GM19099 (cell line): ENCODE measurements around the gene DGAT2.

Experiments
- POLR2A ChIP-seq: IDR thresholded peaks from 3 replicates; pipeline ENCODE4 v1.6.1; 2011; ENCODE audit warnings: low read depth; ENCODE audit not compliant: insufficient read length; ENCODE audit errors: extremely low read depth

DGAT2 gene

GRCh38 chr11:75740681-75741080 lies 27.9 kb upstream of the DGAT2 start:
- TF ChIP-seq POLR2A = no peak

- no peak for TF ChIP-seq POLR2A
Measured at GRCh38 chr11:75743711-75744563, 24.6 kb upstream of the DGAT2 start.

GRCh38 chr11:75745807-75746206 lies 22.8 kb upstream of the DGAT2 start:
- no peak for TF ChIP-seq POLR2A

- no peak for TF ChIP-seq POLR2A
Measured at GRCh38 chr11:75757651-75758050, 10.9 kb upstream of the DGAT2 start.

GRCh38 chr11:75759832-75760231 lies 8.7 kb upstream of the DGAT2 start:
- TF ChIP-seq POLR2A = no peak

- no peak for TF ChIP-seq POLR2A
Measured at GRCh38 chr11:75760243-75760642, 8.3 kb upstream of the DGAT2 start.

GRCh38 chr11:75760710-75761493 lies 7.7 kb upstream of the DGAT2 start:
- TF ChIP-seq POLR2A = no peak

- no peak for TF ChIP-seq POLR2A
Measured at GRCh38 chr11:75762158-75762557, 6.4 kb upstream of the DGAT2 start.

GRCh38 chr11:75762885-75763284 lies 5.7 kb upstream of the DGAT2 start:
- TF ChIP-seq POLR2A = no peak

GRCh38 chr11:75763846-75764245 lies 4.7 kb upstream of the DGAT2 start:
- no peak for TF ChIP-seq POLR2A

- TF ChIP-seq POLR2A = no peak
Measured at GRCh38 chr11:75765116-75765515, 3.5 kb upstream of the DGAT2 start.

GRCh38 chr11:75766443-75767227 lies 1.9 kb upstream of the DGAT2 start:
- peak; percentile 13 for TF ChIP-seq POLR2A

GRCh38 chr11:75767228-75767572 lies 1.4 kb upstream of the DGAT2 start:
- TF ChIP-seq POLR2A = no peak

GRCh38 chr11:75767793-75768111 lies 826 bp upstream of the DGAT2 start:
- TF ChIP-seq POLR2A = no peak

- TF ChIP-seq POLR2A = no peak
Measured at GRCh38 chr11:75768909-75769771, 562 bp downstream of the DGAT2 start.

- no peak for TF ChIP-seq POLR2A
Measured at GRCh38 chr11:75770102-75770501, 1.5 kb downstream of the DGAT2 start.
